HL-60 (cell line): ENCODE data around the gene CLCN4.

ENCODE experiments used
- CTCF ChIP-seq: IDR thresholded peaks from one replicate; pipeline ENCODE4 v1.5.1; 2011; ENCODE audit warnings: low read length, control low read depth, inconsistent platforms; ENCODE audit not compliant: insufficient read depth
- POLR2AphosphoS5 ChIP-seq: IDR thresholded peaks from 2 replicates; pipeline ENCODE4 v1.6.1; 2012; ENCODE audit warnings: low read depth

GRCh38 chrX:10165580-10166247 lies 8.9 kb downstream of the CLCN4 start:
- TF ChIP-seq POLR2AphosphoS5 (no peak), CTCF (no peak)
